HFF-Myc (cell line): ENCODE data around the gene CFAP251.

ENCODE experiments used
- DNase-seq: peaks from one replicate; pipeline ENCODE4 v3.0.0-alpha.2; 2011; ENCODE audit warnings: low read depth; ENCODE audit errors: extremely low read depth
- H3K4me3 ChIP-seq: replicated peaks from 2 replicates; pipeline ENCODE4 v1.5.1; 2011; ENCODE audit warnings: low read depth, mild to moderate bottlenecking, control low read depth, low read length
- CTCF ChIP-seq: IDR thresholded peaks from 2 replicates; pipeline ENCODE4 v1.5.1; 2012; ENCODE audit warnings: mild to moderate bottlenecking, low read depth, low read length, control low read depth; ENCODE audit errors: missing control alignments

Gene CFAP251

GRCh38 chr12:122022393-122023338 lies 104.3 kb downstream of the CFAP251 start:
- TF ChIP-seq CTCF, result no peak
- H3K4me3 ChIP-seq, result peak overlapping the region; percentile 62
- no peak for DNase-seq

DNA sequence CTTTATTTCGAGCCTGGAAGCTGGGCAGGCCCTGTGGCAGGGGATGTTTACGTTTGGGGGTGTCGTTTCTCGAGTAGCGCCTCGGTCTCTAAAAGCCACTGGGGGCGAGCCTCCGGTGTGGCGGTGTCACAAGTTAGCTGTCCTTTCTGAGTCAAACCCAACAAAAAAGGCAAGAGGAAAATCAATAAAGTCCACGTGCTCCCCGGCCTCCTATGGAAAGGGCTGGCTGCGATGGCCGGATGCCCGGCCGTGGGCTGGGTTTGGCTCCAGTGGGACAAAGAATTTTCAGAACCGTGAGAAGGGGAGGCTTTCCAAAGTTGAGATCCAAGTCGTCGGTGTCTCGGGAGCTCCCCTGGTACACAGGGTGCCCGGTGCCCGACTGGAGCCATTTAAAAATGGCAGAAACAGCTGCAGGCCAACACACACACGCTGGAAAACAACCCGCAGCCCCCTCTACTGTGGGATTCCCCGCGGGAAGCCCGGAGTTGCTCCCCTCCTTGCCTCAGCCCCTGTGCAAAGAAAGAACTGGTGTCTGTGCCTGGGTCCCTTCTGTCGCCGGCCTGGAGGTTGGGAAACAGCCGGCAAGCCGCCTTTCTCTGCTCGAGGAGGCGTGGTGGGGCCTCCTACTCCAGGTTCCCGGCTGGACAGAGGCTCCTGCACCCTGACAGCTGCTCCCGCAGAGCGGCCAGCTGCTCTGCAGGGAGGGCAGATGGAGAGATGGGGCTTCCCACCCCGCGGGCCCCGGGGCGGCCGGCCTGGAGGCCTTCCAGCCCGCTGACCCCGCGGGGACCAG lies 105.1 kb downstream of the CFAP251 start:
- DNase-seq, result no peak
- no peak for TF ChIP-seq CTCF
- H3K4me3 ChIP-seq, result peak overlapping the region; percentile 62

- peak overlapping the region; percentile 62 for H3K4me3 ChIP-seq
- DNase-seq, result no peak
- TF ChIP-seq CTCF, result no peak
These were observed 105.9 kb downstream of the CFAP251 start for GRCh38 chr12:122024132-122024785.

GRCh38 chr12:122026706-122027333 lies 108.4 kb downstream of the CFAP251 start:
- H3K4me3 ChIP-seq, result no peak overlapping the region
- no peak for DNase-seq
- no peak for TF ChIP-seq CTCF

GRCh38 chr12:122028165-122028904 lies 109.9 kb downstream of the CFAP251 start:
- TF ChIP-seq CTCF, result no peak
- no peak for DNase-seq
- H3K4me3 ChIP-seq, result no peak overlapping the region
